ENCODE measurements around the gene GPR61.

GRCh38 chr1:109490029-109490933 lies 49.4 kb upstream of the GPR61 start:
- TF ChIP-seq TARDBP (IDR thresholded peaks at IDR 0.05) (no peak), BHLHE40 (IDR thresholded peaks at IDR 0.05; ENCODE audit: borderline replicate concordance) (no peak), FOXM1 (IDR thresholded peaks at IDR 0.05; ENCODE audit: borderline replicate concordance) (no peak), L3MBTL2 (conservative IDR thresholded peaks at IDR 0.05) (no peak), NFRKB (IDR thresholded peaks at IDR 0.05) (no peak), CTBP1 (IDR thresholded peaks at IDR 0.05; ENCODE audit: borderline replicate concordance) (no peak), SP1 (IDR thresholded peaks at IDR 0.05) (no peak), FOXK2 (IDR thresholded peaks at IDR 0.05) (no peak), PKNOX1 (IDR thresholded peaks at IDR 0.05) (no peak), SUZ12 (IDR thresholded peaks at IDR 0.05) (no peak), HDGF (IDR thresholded peaks at IDR 0.05; ENCODE audit: borderline replicate concordance) (no peak), LEF1 (IDR thresholded peaks at IDR 0.05; ENCODE audit: borderline replicate concordance) (no peak), ARNT (IDR thresholded peaks at IDR 0.05) (no peak), ELF4 (IDR thresholded peaks at IDR 0.05) (no peak)
